KOPT-K1 (cell line): ENCODE measurements around the gene ASB3.
"Not testable (repeated sequence)": the region's sequence is repeated elsewhere in the genome, so short reads cannot be mapped to it uniquely, and the experiment has no call there.

ENCODE experiments used
- H3K27ac ChIP-seq: fragments of 200-600 bp; sonication (generic); 2 replicates; pipeline ENCODE4 v1.5.1; 2016; ENCODE audit warnings: antibody characterized with exemption, mild to moderate bottlenecking, low read depth, low read length; ENCODE audit not compliant: poor library complexity, severe bottlenecking
- H3K36me3 ChIP-seq: fragments of 200-600 bp; sonication (generic); 2 replicates; pipeline ENCODE4 v1.5.1; 2017; ENCODE audit warnings: antibody characterized with exemption, mild to moderate bottlenecking, low read length, moderate library complexity; ENCODE audit not compliant: insufficient read depth
- H3K9me3 ChIP-seq: fragments of 200-600 bp; sonication (generic); 2 replicates; pipeline ENCODE4 v1.5.1; 2017; ENCODE audit warnings: antibody characterized with exemption, low read length, mild to moderate bottlenecking; ENCODE audit not compliant: insufficient read depth, poor library complexity, severe bottlenecking

ASB3 gene

GRCh38 chr2:53768242-53768542 is 18.6 kb downstream of the ASB3 start:
- Histone ChIP-seq H3K9me3 (no peaks in the 10 kb centered on the region), H3K36me3 (peaks cover 37% of the 10 kb centered on the region), H3K27ac (peak overlapping the region; percentile 89)

GRCh38 chr2:53767405-53768241 is 19.1 kb downstream of the ASB3 start, which contains the start of gene CHAC2:
Gene CHAC2 (plus strand): TSS chr2:53767804. CDS start chr2:53767887, 83 bp downstream.
- peak within 1 kb of the TSS; percentile 89 for H3K27ac ChIP-seq
- H3K36me3 ChIP-seq, result peaks cover 38% of the 10 kb centered on the region
- no peaks in the 10 kb centered on the region for H3K9me3 ChIP-seq

GRCh38 chr2:53765767-53766166 is 21.0 kb downstream of the ASB3 start:
- Histone ChIP-seq H3K27ac (no peak overlapping the region), H3K9me3 (no peaks in the 10 kb centered on the region), H3K36me3 (peaks cover 46% of the 10 kb centered on the region)

- peaks cover 52% of the 10 kb centered on the region for H3K36me3 ChIP-seq
- not testable (repeated sequence) for H3K27ac ChIP-seq, H3K9me3 ChIP-seq
Measured at GRCh38 chr2:53757206-53757605, 29.5 kb downstream of the ASB3 start.

- H3K9me3 ChIP-seq, result no peaks in the 10 kb centered on the region
- no peak overlapping the region for H3K27ac ChIP-seq
- H3K36me3 ChIP-seq, result peaks cover 47% of the 10 kb centered on the region
Measured at GRCh38 chr2:53756644-53757043, 30.1 kb downstream of the ASB3 start.

GRCh38 chr2:53755121-53755520 is 31.6 kb downstream of the ASB3 start:
- Histone ChIP-seq H3K27ac (no peak overlapping the region), H3K9me3 (no peaks in the 10 kb centered on the region), H3K36me3 (peaks cover 44% of the 10 kb centered on the region)

- Histone ChIP-seq H3K36me3 (peaks cover 55% of the 10 kb centered on the region), H3K9me3 (no peaks in the 10 kb centered on the region), H3K27ac (no peak overlapping the region)
Measured at GRCh38 chr2:53753041-53753440, 33.7 kb downstream of the ASB3 start.

- Histone ChIP-seq H3K9me3 (no peaks in the 10 kb centered on the region), H3K27ac (no peak overlapping the region), H3K36me3 (peaks cover 59% of the 10 kb centered on the region)
Measured at GRCh38 chr2:53752385-53752784, 34.4 kb downstream of the ASB3 start.

- peaks cover 58% of the 10 kb centered on the region for H3K36me3 ChIP-seq
- no peak overlapping the region for H3K27ac ChIP-seq
- H3K9me3 ChIP-seq, result no peaks in the 10 kb centered on the region
Measured at GRCh38 chr2:53751728-53752127, 35.0 kb downstream of the ASB3 start.

- Histone ChIP-seq H3K9me3 (no peaks in the 10 kb centered on the region), H3K27ac (no peak overlapping the region), H3K36me3 (peaks cover 53% of the 10 kb centered on the region)
Measured at GRCh38 chr2:53750041-53750768, 36.5 kb downstream of the ASB3 start.

- Histone ChIP-seq H3K27ac (no peak overlapping the region), H3K9me3 (no peaks in the 10 kb centered on the region), H3K36me3 (peaks cover 66% of the 10 kb centered on the region)
Measured at GRCh38 chr2:53744395-53745065, 42.2 kb downstream of the ASB3 start.

- H3K9me3 ChIP-seq, result no peaks in the 10 kb centered on the region
- no peak overlapping the region for H3K27ac ChIP-seq
- H3K36me3 ChIP-seq, result peaks cover 42% of the 10 kb centered on the region
Measured at GRCh38 chr2:53740170-53740569, 46.6 kb downstream of the ASB3 start.

GRCh38 chr2:53739032-53739431 is 47.7 kb downstream of the ASB3 start:
- Histone ChIP-seq H3K36me3 (peaks cover 41% of the 10 kb centered on the region), H3K9me3 (no peaks in the 10 kb centered on the region), H3K27ac (no peak overlapping the region)

GRCh38 chr2:53737091-53737490 is 49.7 kb downstream of the ASB3 start:
- Histone ChIP-seq H3K9me3 (no peaks in the 10 kb centered on the region), H3K36me3 (peaks cover 47% of the 10 kb centered on the region), H3K27ac (no peak overlapping the region)

GRCh38 chr2:53729143-53729762 is 57.5 kb downstream of the ASB3 start:
- Histone ChIP-seq H3K9me3 (peaks cover 9% of the 10 kb centered on the region), H3K27ac (no peak overlapping the region), H3K36me3 (peaks cover 53% of the 10 kb centered on the region)
